Duodenal mucosa (tissue), 2 donors: ENCODE data around the gene PRPH.
"Not testable (repeated sequence)": the region's sequence is repeated elsewhere in the genome, so short reads cannot be mapped to it uniquely, and the experiment has no call there.

ENCODE experiments used
- H3K27ac ChIP-seq: one replicate; pipeline ENCODE4 v1.7.0; 2013; ENCODE audit warnings: low read depth, low read length
- H3K27me3 ChIP-seq, 2 donors: one replicate each; pipeline ENCODE4 v1.7.0; 2013; ENCODE audit warnings: low read length in 2 of 2, control low read depth in 1 of 2; ENCODE audit not compliant: insufficient read depth in 2 of 2, control insufficient read depth in 1 of 2
- H3K36me3 ChIP-seq, 2 donors: one replicate each; pipeline ENCODE4 v1.7.0; 2013; ENCODE audit warnings: low read length in 2 of 2, control low read depth in 1 of 2; ENCODE audit not compliant: insufficient read depth in 2 of 2, control insufficient read depth in 1 of 2
- H3K4me1 ChIP-seq, 2 donors: one replicate each; pipeline ENCODE4 v1.7.0; 2013; ENCODE audit warnings: low read length in 2 of 2, control low read depth in 1 of 2; ENCODE audit not compliant: insufficient read depth in 2 of 2, control insufficient read depth in 1 of 2
- H3K4me3 ChIP-seq, 2 donors: one replicate each; pipeline ENCODE4 v1.7.0; 2013; ENCODE audit warnings: low read length in 2 of 2, low read depth in 1 of 2
- H3K9ac ChIP-seq, 2 donors: one replicate each; pipeline ENCODE4 v1.7.0; 2013; ENCODE audit warnings: low read length in 2 of 2, low read depth in 1 of 2
- H3K9me3 ChIP-seq, 2 donors: one replicate each; pipeline ENCODE4 v1.7.0; 2013; ENCODE audit warnings: low read length in 2 of 2, control low read depth in 1 of 2; ENCODE audit not compliant: control insufficient read depth in 1 of 2

The PRPH gene

DNA sequence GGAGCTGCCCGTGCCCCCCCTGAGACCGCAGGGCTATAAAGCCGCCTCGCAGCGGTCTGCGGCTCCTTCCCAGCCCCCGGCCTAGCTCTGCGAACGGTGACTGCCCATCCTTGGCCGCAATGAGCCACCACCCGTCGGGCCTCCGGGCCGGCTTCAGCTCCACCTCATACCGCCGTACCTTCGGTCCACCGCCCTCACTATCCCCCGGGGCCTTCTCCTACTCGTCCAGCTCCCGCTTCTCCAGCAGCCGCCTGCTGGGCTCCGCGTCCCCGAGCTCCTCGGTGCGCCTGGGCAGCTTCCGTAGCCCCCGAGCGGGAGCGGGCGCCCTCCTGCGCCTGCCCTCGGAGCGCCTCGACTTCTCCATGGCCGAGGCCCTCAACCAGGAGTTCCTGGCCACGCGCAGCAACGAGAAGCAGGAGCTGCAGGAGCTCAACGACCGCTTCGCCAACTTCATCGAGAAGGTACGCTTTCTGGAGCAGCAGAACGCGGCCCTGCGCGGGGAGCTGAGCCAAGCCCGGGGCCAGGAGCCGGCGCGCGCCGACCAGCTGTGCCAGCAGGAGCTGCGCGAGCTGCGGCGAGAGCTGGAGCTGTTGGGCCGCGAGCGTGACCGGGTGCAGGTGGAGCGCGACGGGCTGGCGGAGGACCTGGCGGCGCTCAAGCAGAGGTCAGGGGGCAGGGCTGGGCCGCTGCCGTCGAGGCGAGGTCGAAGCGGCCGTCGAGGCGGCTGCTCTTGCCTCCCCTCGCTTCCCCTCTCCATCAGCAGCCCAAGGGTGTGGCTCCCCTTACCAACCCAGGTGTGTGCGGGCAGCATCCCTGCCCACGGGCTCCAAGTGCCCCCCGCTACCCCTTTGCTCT is at the start of gene PRPH:
PRPH (plus strand) TSS at position 66 of the 855 bp plus-strand sequence; CDS start at position 120, 54 bp downstream.
- H3K27ac ChIP-seq: no peak within 1 kb of the TSS
- H3K4me1 ChIP-seq: peaks cover 27 to 31% of the 10 kb centered on the region in 2 donors
- H3K9me3 ChIP-seq: no peaks in the 10 kb centered on the region
- no peaks in the 10 kb centered on the region for H3K36me3 ChIP-seq
- H3K27me3 ChIP-seq: peaks cover 41 to 47% of the 10 kb centered on the region in 2 donors
- no peak within 1 kb of the TSS for H3K9ac ChIP-seq
- peak within 1 kb of the TSS in 1 of 2 donors; percentile 12 for H3K4me3 ChIP-seq

DNA sequence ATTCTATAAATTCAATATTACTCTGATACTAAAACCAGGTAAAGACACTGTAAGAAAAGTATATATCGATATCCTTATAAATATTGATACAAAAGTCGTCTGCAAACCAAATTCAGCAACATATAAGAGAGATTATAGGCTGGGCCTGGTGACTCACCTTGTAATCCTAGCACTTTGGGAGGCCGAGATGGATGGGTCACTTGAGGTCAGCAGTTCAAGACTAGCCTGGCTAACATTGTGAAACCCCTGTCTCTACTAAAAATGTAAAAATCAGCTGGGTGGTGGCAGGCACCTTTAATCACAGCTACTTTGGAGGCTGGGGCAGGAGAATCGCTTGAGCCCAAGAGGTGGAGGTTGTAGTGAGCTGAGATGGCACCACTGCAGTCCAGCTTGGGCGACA is 43.6 kb upstream of the PRPH start:
- no peaks in the 10 kb centered on the region for H3K36me3 ChIP-seq
- no peaks in the 10 kb centered on the region for H3K4me1 ChIP-seq
- H3K9me3 ChIP-seq: no peaks in the 10 kb centered on the region
- no peaks in the 10 kb centered on the region for H3K27me3 ChIP-seq
- no peak overlapping the region for H3K9ac ChIP-seq
- no peak overlapping the region for H3K4me3 ChIP-seq
- H3K27ac ChIP-seq: no peak overlapping the region

DNA sequence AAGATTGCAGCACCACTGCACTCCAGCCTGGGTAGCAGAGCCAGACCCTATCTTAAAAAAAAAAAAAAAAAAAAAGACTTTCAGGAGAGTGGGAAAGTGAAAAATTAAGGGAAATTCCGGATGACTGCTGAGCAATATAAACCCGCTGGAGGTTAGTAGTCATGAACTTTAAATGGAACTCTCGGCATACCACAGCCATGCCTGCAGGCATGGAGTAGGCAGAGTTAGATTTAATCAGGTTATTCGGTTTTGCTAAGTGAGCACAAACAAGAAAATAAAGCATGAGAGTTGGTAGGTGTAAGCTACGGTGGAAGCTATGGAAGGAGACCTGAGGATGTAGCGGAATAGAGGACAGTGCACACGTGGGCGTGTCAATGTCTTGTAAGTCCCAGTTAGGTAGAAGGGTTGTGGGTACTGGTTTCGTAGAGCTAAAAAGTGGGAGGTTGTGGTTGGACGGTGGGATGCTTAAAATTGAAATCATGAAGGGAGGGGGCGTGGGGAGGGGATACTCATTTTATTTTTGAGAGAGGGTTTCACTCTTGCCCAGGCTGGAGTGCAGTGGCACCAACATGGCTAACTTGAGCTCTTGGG is 41.8 kb upstream of the PRPH start:
- no peak overlapping the region for H3K27ac ChIP-seq
- H3K4me3 ChIP-seq: no peak overlapping the region

DNA sequence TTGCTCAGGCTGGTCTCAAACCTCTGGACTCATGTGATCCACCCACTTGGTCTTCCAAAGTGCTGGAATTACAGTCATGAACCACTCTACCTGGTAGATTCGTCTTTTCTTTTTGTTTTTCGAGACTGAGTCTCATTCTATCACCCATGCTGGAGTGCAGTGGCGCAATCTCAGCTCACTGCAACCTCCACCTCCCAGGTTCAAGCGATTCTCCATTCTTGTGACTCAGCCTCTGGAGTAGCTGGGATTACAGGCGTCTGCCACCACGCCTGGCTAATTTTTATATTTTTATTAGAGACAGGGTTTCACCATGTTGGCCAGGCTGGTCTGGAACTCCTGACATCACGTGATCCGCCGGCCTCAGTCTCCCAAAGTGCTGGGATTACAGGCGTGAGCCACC is 39.5 kb upstream of the PRPH start:
- H3K4me3 ChIP-seq, H3K9me3 ChIP-seq, H3K9ac ChIP-seq, H3K27ac ChIP-seq, H3K27me3 ChIP-seq, H3K36me3 ChIP-seq, H3K4me1 ChIP-seq: not testable (repeated sequence)

More for the DNA sequence above, 41.8 kb upstream of the PRPH start:
- H3K27me3 ChIP-seq: no peaks in the 10 kb centered on the region
- H3K4me1 ChIP-seq: no peaks in the 10 kb centered on the region
- no peaks in the 10 kb centered on the region for H3K36me3 ChIP-seq
- no peak overlapping the region for H3K9ac ChIP-seq
- H3K9me3 ChIP-seq: no peaks in the 10 kb centered on the region

DNA sequence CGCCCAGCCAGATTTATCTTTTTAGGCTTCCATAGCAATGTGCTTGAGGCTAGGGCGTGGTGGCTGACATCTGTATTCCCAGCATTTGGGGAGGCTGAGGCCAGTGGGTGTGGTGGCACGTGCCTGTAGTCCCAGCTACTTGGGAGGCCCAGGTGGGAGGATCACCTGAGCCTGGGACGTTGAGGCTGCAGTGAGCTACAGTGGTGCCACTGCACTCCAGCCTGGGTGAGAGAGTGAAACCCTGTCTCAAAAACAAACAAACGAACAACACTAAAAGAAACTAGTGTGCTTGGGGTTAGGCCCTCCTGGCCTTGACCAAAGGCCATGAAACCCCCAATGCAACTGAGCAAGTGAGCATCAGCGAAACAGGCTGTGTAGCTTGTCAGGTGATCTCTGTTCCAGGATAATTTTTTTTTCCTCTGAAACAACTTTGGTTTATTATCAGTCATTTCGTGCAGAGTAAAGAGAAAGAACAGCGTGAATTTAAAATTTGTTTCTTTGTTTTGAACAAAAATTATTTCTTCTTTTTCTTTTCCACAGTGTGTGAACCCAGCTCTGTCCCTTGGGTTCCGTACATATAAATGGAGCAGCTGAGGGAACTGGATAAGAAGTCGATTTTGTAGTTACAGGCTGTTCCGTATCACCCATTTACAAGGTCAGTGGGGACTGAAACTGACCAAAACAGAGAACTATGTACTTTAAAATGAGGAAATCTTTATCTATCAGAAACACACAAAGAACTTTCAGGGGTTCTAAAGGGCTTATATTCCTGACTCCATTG is 38.9 kb upstream of the PRPH start:
- H3K4me3 ChIP-seq: no peak overlapping the region
- H3K27ac ChIP-seq: no peak overlapping the region
- no peaks in the 10 kb centered on the region for H3K9me3 ChIP-seq
- no peak overlapping the region for H3K9ac ChIP-seq
- H3K4me1 ChIP-seq: no peaks in the 10 kb centered on the region
- H3K36me3 ChIP-seq: no peaks in the 10 kb centered on the region
- H3K27me3 ChIP-seq: no peaks in the 10 kb centered on the region

DNA sequence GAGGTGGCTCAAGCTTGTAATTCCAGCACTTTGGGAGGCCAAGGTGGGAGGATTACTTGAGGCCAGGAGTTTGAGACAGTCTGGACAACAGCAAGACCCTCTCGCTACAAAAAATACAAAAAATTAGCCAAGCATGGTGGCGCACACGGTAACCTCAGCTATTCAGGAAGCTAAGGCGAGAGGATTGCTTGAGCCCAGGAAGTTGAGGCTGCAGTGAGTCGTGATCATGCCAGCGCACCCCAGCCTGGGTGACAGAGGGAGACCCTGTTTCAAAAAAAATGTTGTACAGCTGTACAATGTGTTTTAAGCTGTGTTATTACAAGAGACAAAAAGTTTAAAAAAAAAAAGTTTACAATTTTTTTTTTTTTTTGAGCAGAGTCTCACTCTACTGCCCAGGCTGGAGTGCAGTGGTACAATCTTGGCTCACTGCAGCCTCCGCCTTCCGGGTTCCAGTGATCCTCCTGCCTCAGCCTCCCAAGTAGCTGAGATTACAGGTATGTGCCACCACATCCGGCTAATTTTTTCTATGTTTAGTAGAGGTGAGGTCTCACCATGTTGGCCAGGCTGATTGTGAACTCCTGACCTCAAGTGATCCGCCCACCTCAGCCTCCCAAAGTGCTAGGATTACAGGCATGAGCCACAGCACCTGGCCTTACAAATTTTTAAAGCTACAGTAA is 37.3 kb upstream of the PRPH start:
- not testable (repeated sequence) for H3K4me1 ChIP-seq, H3K27me3 ChIP-seq, H3K4me3 ChIP-seq, H3K27ac ChIP-seq, H3K9ac ChIP-seq, H3K36me3 ChIP-seq, H3K9me3 ChIP-seq

DNA sequence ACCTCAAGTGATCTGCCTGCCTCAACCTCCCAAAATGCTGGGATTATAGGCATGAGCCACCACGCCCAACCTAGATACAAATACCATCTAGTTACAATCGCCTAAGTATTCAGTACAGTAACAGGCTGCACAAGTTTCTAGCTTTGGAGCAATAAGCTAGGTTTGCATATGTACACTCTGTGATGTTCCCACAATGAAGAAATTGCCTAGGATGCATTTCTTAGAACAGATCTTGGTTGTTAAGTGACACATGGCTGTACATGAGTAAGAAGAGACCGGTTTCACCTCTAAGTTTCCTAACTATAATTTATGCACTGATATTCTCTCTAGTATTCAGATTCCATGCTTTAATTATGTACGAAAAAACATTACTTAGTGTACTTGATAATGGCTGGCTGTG is 35.5 kb upstream of the PRPH start:
- Histone ChIP-seq H3K9me3 (no peaks in the 10 kb centered on the region), H3K27ac (no peak overlapping the region), H3K36me3 (no peaks in the 10 kb centered on the region), H3K27me3 (no peaks in the 10 kb centered on the region), H3K4me1 (no peaks in the 10 kb centered on the region), H3K4me3 (no peak overlapping the region), H3K9ac (no peak overlapping the region)

DNA sequence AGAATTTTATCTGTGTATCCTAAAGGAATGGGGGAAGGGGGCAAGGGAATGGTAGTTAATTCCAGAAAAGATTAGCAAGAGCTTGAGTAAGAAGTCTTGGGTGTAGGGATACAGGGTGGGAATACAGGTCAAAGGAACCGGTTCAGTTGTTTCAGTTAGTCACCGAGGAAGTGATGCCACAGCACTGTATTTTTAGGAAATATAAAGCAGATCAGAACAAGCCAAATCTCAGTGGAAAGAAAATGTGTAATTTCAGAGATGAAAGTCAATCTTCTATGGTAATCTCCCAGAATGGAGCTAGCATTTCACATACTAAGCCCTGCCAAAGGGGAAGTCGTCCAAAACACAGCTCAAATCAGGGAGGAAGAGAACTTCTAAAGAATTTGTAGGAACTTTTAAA is 34.8 kb upstream of the PRPH start:
- H3K27me3 ChIP-seq: no peaks in the 10 kb centered on the region
- no peaks in the 10 kb centered on the region for H3K36me3 ChIP-seq
- no peak overlapping the region for H3K9ac ChIP-seq
- H3K4me1 ChIP-seq: no peaks in the 10 kb centered on the region
- no peaks in the 10 kb centered on the region for H3K9me3 ChIP-seq
- no peak overlapping the region for H3K4me3 ChIP-seq
- H3K27ac ChIP-seq: no peak overlapping the region

DNA sequence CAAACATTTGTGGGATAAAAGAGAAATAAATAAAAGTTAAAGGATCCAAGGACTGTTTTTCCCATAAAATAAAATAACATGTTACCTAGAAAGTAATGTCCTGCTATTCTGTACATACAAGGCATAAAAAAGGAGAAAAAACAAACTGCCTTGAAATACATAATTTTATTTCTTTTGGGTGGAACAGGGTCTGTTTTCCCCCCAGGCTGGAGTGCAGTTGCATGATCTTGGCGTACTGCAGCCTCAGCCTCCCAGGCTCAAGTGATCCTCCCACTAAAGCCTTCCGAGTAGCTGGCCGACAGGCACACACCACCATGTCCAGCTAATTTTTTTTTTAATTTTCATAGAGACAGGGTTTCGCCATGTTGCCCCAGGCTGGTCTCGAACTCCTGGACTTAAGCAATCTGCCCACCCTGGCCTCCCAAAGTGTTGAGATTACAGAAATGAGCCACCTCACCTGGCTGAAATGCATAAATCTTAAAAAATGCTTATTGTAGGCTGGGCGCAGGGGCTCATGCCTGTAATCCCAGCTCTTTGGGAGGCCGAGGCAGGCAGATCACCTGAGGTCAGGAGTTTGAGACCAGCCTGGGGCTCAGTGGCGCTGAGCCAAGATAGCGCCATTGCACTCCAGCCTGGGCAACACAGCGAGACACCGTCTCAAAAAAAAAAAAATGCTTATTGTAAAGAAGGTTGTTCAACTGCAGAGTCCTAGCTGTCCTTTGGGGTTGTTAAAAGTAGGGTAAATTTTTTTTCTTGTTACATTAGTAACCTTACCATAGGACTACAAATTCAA is 34.2 kb upstream of the PRPH start:
- H3K9ac ChIP-seq: peak overlapping the region in 1 of 2 donors; percentile 13
- no peak overlapping the region for H3K27ac ChIP-seq
- H3K27me3 ChIP-seq: no peaks in the 10 kb centered on the region
- no peaks in the 10 kb centered on the region for H3K36me3 ChIP-seq
- H3K9me3 ChIP-seq: no peaks in the 10 kb centered on the region
- no peak overlapping the region for H3K4me3 ChIP-seq
- H3K4me1 ChIP-seq: no peaks in the 10 kb centered on the region
